CD1c-positive myeloid dendritic cell (primary cell): Measurements from ENCODE around the gene CIAO1.
A peak's percentile ranks its signal among the peaks of the same experiment; 100 is the strongest.
"Not testable (repeated sequence)": the region's sequence is repeated elsewhere in the genome, so short reads cannot be mapped to it uniquely, and the experiment has no call there.

Source experiments
- DNase-seq: peaks from one replicate; pipeline ENCODE4 v3.0.0-alpha.2; 2016; ENCODE audit errors: extremely low spot score

The CIAO1 gene

DNA sequence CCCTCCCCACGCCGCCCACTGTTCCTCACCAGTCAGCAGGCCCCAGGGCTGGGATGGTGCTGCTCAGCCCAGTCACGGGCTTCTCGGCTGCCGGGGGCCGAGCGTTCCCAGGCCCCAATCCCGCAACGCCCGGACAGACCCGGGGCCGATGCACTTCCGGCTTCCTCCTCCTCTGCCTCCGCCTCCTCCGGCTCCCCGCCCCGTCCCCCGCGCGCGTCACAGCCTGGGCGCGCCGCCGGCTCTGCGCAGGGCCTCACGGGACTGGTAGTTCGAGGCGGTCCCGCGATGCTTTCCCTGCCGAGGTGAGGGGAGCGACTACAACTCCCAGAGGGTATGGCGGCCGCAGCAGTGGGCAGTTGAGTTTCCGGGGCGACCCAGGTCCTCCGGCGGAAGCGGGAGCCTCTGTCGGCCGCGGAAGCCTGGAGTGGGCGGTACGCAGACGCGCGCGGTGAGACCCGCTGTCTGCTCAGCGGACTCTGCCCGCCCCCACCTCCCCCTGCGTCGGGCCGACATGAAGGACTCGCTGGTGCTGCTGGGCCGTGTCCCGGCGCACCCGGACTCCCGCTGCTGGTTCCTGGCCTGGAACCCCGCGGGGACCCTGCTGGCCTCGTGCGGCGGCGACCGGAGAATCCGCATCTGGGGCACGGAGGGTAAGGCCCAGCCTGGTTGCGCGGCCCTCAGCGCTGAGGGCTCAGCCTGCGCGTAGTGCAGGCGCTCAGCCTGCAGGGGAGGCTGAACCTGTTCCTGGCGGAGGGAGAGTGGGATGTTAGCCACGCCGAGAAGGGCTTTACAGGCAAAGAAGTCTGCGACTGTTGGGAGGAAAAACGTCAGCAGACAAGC is at the start of gene CIAO1, which contains the start of gene TMEM127:
Gene CIAO1, plus strand, starts transcription at position 386 of the 840 bp plus-strand sequence. Its CDS starts 126 bp downstream, at position 512.
Gene TMEM127, minus strand, starts transcription at position 158 of the 840 bp plus-strand sequence. CDS start 616 bp downstream, outside the sequence.
- peak; percentile 99 for DNase-seq

DNA sequence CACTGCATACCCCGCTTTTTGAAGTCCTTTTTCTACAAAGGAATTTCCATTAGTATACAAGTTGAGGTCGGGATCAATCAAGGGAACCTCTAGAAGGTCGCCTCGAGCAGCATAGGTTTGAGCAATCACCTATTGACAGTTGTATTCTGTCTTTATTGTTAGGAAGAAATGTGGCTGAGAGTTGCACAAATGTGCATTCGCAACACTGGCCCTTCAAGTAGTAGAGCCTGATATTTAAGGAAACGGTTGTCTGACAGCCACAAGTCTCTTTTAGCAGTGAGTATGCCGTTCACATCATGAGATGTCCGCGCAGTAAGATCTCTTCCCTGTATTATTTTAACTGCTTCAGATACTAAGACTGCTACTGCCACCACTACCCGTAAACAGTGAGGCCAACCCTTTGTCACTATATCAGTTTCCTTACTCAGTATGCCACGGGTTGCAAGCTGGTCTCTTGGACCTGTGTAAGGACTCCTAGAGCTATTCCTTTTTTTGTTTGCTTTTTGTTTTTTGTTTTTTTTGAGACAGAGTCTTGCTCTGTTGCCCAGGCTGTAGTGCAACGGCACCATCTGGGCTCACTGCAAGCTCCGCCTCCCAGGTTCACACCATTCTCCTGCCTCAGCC is 47.4 kb upstream of the CIAO1 start:
- no peak for DNase-seq

DNA sequence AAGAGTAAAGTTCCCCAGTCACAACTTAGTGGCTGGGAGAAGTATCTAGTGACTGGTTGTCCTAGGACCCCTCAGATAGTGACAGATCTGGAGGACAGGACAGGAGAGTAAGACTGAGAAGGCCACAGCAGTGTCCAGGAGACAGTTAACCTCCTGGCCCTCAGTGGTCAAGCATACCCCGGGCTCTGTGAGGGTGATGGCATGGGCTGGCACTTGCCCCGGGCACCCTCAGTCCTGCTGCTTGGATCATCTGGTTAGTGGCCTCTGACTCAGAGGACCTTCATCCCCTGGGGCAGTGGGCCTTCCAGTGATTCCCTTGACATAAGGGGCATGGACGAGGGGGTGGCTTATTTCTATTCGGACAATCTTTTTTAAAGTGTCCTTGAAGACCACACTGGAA is 46.1 kb upstream of the CIAO1 start:
- DNase-seq: not testable (repeated sequence)

DNA sequence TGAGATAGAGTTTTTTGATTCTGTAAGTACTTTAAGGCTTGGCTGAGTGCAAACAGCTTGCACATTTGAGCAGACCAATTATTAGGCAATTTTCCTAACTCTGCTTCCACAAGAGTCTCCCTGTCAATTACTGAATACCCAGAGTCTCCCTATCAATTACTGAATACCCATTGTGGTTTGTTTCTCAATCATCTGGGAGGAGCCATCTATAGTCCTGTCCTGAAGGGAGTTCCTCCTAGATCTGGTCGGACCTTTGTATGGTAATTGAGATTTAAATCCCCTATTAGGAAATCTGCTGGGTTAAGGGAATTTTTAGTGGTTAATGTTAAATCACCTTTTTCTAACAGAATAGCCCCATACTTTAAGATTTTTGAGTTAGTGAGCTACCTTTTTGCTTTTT is 44.9 kb upstream of the CIAO1 start:
- peak; percentile 45 for DNase-seq

DNA sequence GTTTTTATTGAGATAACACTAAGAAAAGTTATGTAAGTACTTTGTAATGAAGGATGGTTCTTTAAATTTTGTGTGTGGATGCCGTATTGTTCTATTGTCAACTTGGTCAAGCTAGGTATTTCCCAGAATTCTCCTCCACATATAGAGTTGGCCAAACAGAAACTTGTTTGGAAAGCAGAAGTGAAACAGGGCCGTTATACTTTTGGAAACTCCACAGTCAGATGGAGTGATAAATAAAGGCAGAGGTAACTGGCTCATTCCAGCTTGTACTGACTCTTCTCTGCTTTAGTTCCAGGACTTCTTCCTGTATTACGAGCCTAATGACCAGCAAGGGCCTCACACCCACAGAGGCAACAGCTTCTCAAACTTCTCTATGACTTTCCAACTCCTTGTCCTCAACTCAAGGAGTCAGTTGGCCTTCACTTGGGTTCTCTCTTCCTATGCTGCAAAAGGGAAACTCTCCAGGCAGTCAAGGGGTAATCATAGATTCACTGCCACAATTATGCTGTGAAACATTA is 41.0 kb upstream of the CIAO1 start:
- peak; percentile 73 for DNase-seq

DNA sequence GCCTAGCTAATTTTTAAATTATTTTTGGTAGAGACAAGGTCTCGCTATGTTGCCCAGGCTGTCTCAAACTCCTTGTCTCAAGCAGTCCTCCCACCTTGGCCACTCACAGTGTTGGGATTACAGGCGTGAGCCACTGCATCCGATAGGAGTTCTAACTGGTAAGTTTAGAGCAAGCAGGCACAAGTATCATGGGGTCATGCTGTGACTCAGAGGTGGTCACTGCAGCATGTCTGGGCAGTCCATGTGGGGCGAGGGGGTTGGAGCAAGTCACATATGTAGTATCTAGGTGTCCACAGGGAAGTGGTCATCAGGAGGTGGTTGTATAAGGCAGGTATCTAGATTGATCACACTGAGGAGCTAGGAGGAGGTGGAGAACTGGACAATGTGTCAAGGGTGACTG is 34.7 kb upstream of the CIAO1 start:
- no peak for DNase-seq

DNA sequence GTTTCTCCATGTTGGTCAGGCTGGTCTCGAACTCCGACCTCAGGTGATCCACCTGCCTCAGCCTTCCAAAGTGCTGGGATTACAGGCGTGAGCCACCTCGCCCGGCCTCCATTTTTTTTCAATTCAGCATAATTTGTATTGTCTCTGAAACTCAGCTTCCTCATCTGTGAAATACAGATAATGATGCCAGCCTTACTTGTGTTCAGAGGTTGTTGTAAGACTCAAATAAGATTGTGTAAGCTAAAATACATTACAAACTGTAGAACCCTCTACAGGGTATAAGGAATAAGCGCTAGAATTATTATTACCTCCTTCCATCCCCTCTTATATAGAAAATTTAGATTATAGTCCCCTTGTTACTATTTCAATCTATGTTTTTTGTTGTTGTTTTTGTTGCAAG is 32.6 kb upstream of the CIAO1 start:
- DNase-seq: peak; percentile 17

DNA sequence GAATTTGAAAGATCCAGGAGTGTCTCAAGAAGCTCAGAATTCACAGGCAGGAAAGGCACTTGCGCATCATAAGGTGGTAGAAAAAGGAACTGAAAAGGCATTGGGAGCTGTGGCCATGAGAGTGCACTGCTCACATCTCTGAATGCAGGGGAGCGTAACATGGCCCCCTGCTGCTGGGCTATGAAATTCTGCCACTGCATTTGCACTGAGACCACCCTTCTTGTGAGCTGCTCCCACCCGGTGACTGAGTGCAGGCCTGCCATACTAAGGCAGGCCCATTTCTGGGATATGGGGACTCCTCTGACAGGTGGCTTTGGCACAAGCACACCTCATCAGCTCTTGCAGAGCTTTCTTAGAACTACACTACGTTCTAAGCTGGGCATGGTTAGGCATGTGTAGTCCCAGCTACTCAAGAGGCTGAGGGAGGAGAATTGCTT is 32.1 kb upstream of the CIAO1 start:
- DNase-seq: peak; percentile 64

DNA sequence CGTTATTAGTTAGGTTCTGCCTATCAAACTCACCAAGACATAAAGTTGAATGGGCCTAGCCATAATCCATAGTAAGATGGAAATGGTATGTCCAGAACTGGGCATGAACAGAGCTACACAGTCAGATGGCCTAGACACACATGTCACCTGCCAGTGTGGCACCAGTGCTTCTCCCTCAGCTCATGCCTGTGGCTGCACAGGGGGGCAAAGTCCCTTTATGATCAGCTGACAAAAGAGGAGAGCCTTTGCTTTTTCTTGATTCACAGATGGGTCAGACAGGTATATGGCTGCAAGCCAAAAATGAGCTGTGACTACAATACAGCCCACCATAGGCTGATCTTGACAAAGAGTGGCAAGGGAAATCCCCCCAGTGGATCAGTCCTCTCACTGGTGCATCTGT is 29.1 kb upstream of the CIAO1 start:
- DNase-seq: no peak

DNA sequence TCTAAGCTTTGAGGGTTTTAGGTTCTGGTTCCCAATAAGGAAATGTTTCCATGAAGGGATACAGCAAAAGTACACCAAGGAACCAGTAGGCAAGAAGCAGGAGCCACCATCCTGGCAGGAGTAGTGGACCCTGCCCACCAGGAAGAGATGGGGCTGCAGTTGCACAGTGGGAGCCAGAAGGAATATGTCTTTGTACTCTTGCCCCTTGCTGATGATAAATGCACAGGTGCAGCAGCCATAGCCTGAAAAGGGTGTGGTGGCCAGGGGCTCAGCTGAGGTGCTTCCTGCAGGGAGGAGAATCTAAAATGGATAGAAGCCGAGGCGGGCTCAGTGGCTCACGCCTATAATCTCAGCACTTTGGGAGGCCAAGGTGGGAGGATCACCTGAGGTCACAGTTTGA is 27.8 kb upstream of the CIAO1 start:
- no peak for DNase-seq

DNA sequence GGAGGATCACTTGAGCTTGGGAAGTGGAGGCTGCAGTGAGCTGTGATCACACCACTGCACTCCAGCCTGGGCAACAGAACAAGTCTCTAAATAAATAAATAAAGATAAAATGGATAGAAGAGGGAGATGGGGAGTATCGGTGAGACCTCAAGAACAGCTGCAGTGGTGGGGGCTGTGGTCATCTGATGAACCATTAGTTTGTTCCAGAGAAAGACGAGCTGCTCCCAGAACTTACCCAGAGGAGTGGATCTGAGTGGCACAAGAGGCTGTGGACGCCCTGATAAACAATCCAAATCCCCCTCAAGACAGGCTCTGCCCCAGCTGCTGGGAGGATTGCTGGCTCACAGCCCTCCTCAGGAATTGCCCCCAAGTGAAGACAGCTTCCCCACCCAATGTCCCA is 26.9 kb upstream of the CIAO1 start:
- DNase-seq: no peak

DNA sequence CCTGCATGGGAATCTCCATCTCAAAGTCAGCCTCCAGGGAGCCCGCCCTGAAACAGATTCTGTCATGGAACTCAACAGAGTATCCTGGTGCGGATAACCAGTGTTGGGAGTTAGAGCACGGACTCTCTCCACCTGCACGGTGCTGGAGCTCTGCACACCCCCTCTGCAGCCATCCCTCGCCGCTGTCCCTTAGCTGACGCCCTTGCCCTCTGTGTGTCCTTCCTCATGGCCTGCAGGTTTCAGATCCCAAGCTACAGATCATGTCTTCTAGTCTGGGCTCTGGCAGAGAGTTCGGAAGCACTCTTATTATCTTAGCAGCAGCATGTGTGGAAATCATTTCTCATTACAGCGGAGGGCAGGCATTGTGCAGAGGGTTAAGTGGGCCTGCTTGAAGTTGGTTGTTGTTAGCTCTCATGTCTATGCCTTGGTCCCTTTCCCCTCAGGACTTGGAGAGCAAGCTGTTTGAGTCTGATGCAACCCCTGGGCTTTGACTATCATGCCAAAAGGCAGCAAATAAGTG is 26.2 kb upstream of the CIAO1 start:
- no peak for DNase-seq

DNA sequence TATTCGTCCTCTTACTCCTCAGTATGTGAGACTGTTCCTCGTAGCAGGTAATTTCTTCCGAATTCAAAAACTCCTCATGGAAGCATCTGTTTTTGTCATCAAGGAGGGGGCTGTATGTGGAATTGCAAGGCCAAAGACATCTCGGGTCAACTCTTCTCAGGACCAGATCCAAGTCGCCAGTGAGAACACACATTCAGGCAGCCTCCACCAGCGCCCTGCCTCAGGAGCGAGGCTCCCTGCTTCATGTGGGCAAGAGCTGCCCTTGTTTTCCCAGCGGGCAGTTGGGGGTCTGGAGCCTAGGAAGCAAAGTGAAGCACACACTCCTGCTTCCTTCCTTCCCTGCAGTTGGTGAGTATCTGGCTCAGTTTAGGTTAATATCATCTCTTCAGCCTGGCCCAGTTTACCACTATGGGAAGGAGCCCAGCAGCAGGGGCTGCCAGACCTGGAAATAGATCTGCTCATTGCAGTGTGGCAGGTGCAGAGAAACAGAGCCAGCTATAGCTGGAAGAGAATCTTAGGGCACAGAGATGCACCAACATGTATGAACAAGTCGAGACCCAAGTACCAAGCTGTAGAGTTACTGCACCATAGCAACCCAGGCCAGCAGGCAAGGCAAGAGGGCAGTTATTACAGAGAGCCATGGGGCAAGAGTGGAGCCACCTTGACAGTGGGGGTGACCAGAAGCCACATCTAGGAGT is 25.5 kb upstream of the CIAO1 start:
- no peak for DNase-seq

DNA sequence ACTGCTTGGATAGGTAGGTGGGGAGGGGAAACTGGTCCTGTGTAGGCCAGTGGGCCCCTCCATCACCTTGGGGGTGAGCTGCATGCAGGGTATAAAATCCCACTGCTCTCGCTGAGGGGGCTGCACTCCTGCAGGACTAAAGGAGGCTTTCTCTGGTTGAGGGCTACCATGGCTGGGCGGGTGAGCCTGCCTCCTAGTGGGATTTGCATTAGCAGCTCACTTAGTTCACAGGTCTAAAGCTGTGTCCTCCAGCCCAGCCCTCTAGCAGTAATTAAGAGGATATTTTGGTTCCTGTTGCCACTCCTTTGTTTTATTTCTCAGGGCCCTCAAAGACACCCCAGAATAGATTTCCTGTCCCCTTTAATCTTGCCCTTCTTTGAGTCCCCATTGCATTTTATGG is 24.8 kb upstream of the CIAO1 start:
- no peak for DNase-seq

DNA sequence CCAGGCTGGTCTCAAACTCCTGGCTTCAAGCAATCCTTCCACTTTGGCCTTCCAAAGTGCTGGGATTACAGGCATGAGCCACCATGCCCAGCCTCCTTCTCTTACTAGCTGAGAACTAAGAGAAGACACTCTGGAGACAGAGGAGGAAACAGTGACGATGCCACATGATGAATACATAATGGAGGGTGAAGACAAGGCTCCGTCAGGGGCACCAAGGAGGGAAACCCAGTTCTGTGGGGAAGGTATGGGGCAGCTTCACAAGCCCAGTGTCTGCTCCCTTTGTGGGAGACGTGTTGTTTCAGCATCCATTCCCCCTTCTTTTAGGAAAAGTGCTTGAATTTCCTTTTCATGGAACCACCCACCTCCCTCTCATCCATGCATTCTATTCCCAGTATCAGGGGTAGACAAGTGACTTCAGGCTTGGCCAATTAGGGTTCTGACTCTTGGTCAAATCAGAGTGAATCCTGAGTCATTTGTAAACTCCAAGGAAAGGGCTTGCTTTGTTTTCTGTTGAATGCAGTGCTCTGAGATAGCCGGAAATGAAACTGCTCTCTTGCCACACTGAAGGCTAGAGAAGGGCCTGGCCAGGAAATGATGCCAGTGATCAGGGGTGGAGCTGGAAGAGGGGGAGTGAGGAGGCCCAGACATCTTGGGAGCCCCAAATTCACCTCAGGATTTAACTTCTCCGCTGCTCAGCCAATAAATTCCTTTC is 24.0 kb upstream of the CIAO1 start:
- peak; percentile 95 for DNase-seq

DNA sequence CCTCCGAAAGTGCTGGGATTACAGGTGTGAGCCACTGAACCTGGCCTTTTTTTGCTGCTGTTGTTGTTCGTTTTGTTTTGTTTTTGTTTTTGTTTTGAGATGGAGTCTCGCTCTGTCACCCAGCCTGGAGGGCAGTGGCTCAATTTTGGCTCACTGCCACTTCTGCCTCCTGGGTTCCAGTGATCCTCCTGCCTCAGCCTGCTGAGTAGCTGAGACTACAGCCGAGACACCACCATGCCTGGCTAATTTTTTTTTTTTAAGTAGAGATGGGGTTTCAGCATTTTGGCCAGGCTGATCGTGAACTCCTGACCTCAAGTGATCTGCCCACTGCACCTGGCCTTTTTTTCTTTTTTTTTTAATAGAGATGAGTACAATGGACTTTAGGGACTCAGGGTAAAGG is 22.2 kb upstream of the CIAO1 start:
- no peak for DNase-seq

DNA sequence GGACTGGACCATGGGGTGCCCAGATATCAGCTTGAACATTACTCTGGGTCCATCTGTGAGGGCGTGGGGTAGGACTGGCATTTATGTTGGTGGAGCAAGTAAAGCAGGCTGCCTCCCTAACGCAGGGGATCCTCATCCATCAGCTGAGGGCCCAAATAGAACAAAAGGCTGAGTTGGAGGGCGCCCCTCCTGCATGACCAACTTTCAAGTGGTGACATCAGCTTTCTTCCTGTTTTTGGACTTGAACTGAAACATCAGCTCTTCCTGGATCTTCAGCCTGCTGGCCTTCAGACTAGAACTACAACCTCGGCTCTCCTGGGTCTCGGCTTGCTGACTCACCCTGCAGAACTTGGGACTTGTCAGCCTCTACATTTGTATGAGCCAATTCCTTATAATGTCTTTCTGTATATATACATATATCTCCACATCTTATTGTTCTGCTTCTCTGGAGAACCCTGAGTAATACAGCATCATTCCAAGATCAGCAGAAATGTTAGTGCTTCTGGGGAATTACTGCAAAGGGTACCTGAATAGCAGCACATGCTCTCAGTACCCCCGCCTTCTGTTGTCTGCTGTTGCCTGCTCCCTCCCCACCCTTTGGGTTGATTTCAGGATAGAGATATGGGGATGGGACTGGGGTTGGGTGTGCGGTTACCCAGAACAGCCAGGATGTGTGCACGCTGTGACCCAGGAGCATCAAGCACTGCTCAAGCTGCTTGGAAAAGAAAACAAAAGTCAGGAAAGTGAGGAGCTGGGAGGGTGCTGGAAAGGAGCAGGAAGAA is 20.2 kb upstream of the CIAO1 start:
- peak; percentile 92 for DNase-seq

DNA sequence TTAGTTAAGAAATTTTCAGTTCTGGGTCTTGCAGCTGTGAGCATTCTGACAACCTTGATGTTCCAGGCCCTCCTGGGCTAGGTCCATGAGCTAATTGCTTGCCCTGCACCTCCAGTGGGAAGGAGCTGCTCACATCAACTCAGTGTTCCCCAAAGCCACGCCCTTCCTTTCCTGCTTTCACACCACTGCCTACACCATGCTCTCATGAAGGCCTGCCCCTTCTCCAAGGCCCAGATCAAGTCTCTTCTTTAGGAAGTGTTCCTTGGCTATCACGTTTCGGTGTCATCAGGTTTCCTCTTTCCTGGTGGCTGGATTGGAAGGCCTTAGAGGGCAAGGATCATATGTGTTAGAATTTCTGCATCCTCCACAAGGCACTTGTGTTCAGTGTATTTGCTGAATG is 19.0 kb upstream of the CIAO1 start:
- DNase-seq: peak; percentile 88

DNA sequence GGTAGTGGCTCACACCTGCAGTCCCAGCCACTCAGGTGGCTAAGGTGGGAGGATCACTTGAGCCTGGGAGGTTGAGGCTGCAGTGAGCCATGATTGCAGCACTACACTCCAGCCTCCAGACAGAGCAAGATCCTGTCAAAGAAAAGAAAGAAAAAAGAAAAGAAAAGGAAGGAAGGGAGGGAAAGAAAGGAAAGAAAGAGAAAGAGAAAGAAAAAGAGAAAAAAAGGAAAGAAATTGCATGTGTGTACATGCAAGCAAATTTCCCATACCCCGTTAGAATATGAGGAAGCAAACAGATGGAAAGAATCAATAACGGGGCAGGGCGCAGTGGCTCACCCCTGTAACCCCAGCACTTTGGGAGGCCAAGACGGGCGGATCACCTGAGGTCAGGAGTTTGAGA is 18.1 kb upstream of the CIAO1 start:
- no peak for DNase-seq

DNA sequence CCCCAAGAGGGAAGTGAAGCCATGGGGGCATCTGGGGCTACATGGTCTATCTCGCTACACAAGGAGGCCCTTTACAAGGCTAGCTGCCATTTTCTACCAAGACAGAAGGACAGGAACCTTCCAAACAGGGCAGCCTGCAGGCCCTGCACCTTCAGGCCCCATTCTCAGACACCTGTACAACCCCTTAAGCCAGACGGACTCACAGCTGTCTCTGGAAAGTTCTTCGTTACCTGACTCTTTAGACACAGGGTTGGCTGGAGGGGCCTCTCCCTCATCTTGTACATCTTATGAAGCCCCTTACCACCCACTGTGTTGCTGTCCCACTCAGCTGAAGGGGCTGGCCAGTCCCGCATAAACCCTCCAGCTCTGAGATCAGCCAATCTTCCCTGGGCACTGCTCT is 17.4 kb upstream of the CIAO1 start:
- no peak for DNase-seq

DNA sequence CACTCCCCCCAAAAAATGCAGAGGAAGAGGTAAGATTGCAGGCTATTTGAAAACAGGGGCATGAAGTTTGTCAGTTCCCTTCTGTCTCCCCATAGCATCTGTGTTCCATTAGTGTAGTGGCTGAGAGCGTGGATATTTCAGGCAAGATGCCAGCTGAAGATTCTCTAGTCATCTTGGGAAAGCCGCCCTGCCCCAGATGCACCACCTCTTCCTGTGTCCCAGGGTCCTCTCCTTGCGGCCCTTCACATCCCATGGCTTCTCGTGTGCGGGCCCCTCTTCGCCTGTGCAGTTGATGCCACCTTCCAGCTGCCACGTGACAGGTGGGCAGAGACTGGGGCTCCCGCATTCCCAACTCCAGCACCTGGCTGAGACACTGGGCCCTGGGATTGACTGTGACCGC is 16.4 kb upstream of the CIAO1 start:
- DNase-seq: no peak
